Activated CD4-positive, alpha-beta T cell treated with anti-CD3 and anti-CD28 coated beads for 36 hours (primary cell): Measurements from ENCODE around the gene MED12L. TPM values are rescaled to one million over a fixed set of nuclear protein-coding genes. Genes with fewer than 3 reads are reported as not detected.

Source experiments
- ATAC-seq: fragments of 200-7000 bp; cut with Tn5 transposase; one replicate; pipeline ENCODE4 v1.10.0; 2021; ENCODE audit warnings: mild to moderate bottlenecking, moderate library complexity
- CTCF ChIA-PET: fragments of 350-600 bp; sonication (Branson Sonifier 250); formaldehyde crosslinking; loops from one replicate; lab custom pipeline; 2021; ENCODE audit warnings: antibody characterized with exemption; lab: Charles Lee
- POLR2A ChIA-PET: fragments of 350-600 bp; sonication (Branson Sonifier 250); formaldehyde crosslinking; loops from one replicate; lab custom pipeline; 2021; ENCODE audit warnings: antibody characterized with exemption, inconsistent platforms; lab: Charles Lee
- DNase-seq: peaks from one replicate; pipeline ENCODE4 v3.0.0-alpha.2; 2020
- H3K27ac Mint-ChIP-seq: one replicate; pipeline ENCODE4 v1.8.0; 2021; ENCODE audit warnings: mixed read lengths
- H3K27me3 Mint-ChIP-seq: one replicate; pipeline ENCODE4 v1.8.0; 2021; ENCODE audit warnings: mixed read lengths
- H3K36me3 Mint-ChIP-seq: one replicate; pipeline ENCODE4 v1.8.0; 2021; ENCODE audit warnings: low read depth, mixed read lengths
- H3K4me1 Mint-ChIP-seq: one replicate; pipeline ENCODE4 v1.8.0; 2021; ENCODE audit warnings: mixed read lengths
- H3K4me3 Mint-ChIP-seq: one replicate; pipeline ENCODE4 v1.8.0; 2021; ENCODE audit warnings: mild to moderate bottlenecking, moderate library complexity, mixed read lengths
- H3K9me3 Mint-ChIP-seq: one replicate; pipeline ENCODE4 v1.8.0; 2021; ENCODE audit warnings: low read depth, mixed read lengths
- intact Hi-C, 2 experiments: fragments of 100-400 bp; cut with DNase I in 1 of 2; cut with micrococcal nuclease in 1 of 2; formaldehyde crosslinking; loops; one replicate each; pipeline versions ENCODE4 v1.14.2 to v1.15.1; 2022 to 2024; cut with DNase I, micrococcal nuclease
- total RNA-seq, 2 experiments: library from RNA; stranded (reverse); gene quantifications; one replicate each; pipeline ENCODE4 v1.2.3, GENCODE V29; 2021

Gene MED12L
- total RNA-seq, 2 experiments from 2014 or later, result 2.4 to 3.0 TPM

GRCh38 chr3:151330379-151330778 lies 244.9 kb downstream of the MED12L start:
- peaks cover 11% of the 10 kb centered on the region for H3K27me3 Mint-ChIP-seq
- ChIA-PET CTCF (no interaction called here), POLR2A (no interaction called here)
- no peaks in the 10 kb centered on the region for H3K36me3 Mint-ChIP-seq
- no peak overlapping the region for H3K27ac Mint-ChIP-seq
- ATAC-seq, result no peak
- intact Hi-C loops, result no loop called here
- DNase-seq, result no peak
- no peaks in the 10 kb centered on the region for H3K9me3 Mint-ChIP-seq
- H3K4me1 Mint-ChIP-seq, result peaks cover 9% of the 10 kb centered on the region
- H3K4me3 Mint-ChIP-seq, result no peak overlapping the region

DNA sequence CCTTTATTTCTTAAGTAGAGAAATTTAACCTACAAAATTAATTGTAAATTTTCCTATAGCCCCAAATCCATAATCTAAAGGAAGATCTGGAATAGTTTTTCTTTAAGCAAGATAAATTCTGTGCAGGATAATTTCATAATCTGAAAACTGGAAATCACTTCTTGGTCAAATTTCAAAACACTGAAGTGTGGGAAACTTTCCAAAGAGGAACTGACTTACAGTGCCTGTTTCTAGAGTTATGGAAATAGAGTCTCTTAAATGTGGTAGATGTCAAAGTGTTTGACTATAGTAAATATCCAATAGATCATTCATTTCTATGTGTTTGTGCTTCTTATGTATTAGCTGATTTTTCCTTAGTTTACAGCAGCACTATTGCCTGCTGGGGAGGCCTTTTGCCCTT lies 245.4 kb downstream of the MED12L start:
- no peaks in the 10 kb centered on the region for H3K9me3 Mint-ChIP-seq
- ATAC-seq (no peak), DNase-seq (no peak)
- CTCF ChIA-PET, result interaction anchor here (1.1 kb wide), 1 partner anchor 48 kb away, joined by 3 read pairs; no protein-coding TSS in a partner anchor
- POLR2A ChIA-PET, result no interaction called here
- no peak overlapping the region for H3K4me3 Mint-ChIP-seq
- intact Hi-C loops, result no loop called here
- H3K4me1 Mint-ChIP-seq, result peaks cover 9% of the 10 kb centered on the region
- no peak overlapping the region for H3K27ac Mint-ChIP-seq
- peaks cover 11% of the 10 kb centered on the region for H3K27me3 Mint-ChIP-seq
- no peaks in the 10 kb centered on the region for H3K36me3 Mint-ChIP-seq

- intact Hi-C loops, result no loop called here
- DNase-seq (no peak), ATAC-seq (no peak)
- Mint-ChIP-seq H3K27me3 (peaks cover 8% of the 10 kb centered on the region), H3K9me3 (no peaks in the 10 kb centered on the region), H3K27ac (no peak overlapping the region), H3K4me3 (no peak overlapping the region), H3K36me3 (no peaks in the 10 kb centered on the region), H3K4me1 (peaks cover 9% of the 10 kb centered on the region)
- POLR2A ChIA-PET, result no interaction called here
- CTCF ChIA-PET, result interaction anchor here (1.1 to 1.3 kb wide), 2 partner anchors 9 to 49 kb away, joined by 3 to 4 read pairs; no protein-coding TSS in a partner anchor
Measured at GRCh38 chr3:151331696-151332095, 246.2 kb downstream of the MED12L start.

- intact Hi-C loops, result no loop called here
- CTCF ChIA-PET, result interaction anchor here (0.6 to 1.3 kb wide), 2 partner anchors 18 to 116 kb away, joined by 5 read pairs; no protein-coding TSS in a partner anchor
- H3K27me3 Mint-ChIP-seq, result peaks cover 8% of the 10 kb centered on the region
Measured at GRCh38 chr3:151345859-151346258, 260.4 kb downstream of the MED12L start.

GRCh38 chr3:151346292-151346691 lies 260.8 kb downstream of the MED12L start:
- ChIA-PET CTCF (interaction anchor here (0.6 to 1.3 kb wide), 3 partner anchors 19 to 117 kb away, joined by 3 to 5 read pairs (median 5); no protein-coding TSS in a partner anchor), POLR2A (interaction anchor here (0.6 kb wide), 1 partner anchor 118 kb away, joined by 3 read pairs; no protein-coding TSS in a partner anchor)
- Mint-ChIP-seq H3K27ac (no peak overlapping the region), H3K27me3 (peaks cover 11% of the 10 kb centered on the region), H3K4me1 (peaks cover 4% of the 10 kb centered on the region), H3K4me3 (no peak overlapping the region), H3K36me3 (no peaks in the 10 kb centered on the region), H3K9me3 (no peaks in the 10 kb centered on the region)
- DNase-seq, result no peak
- intact Hi-C loops, result no loop called here
- ATAC-seq, result no peak

More at GRCh38 chr3:151345859-151346258, 260.4 kb downstream of the MED12L start:
- H3K27ac Mint-ChIP-seq, result no peak overlapping the region
- DNase-seq (no peak), ATAC-seq (no peak)
- no peak overlapping the region for H3K4me3 Mint-ChIP-seq
- POLR2A ChIA-PET, result no interaction called here
- peaks cover 4% of the 10 kb centered on the region for H3K4me1 Mint-ChIP-seq
- no peaks in the 10 kb centered on the region for H3K36me3 Mint-ChIP-seq
- H3K9me3 Mint-ChIP-seq, result no peaks in the 10 kb centered on the region

- ATAC-seq, result no peak
- DNase-seq, result no peak
- intact Hi-C loops, result no loop called here
Measured at GRCh38 chr3:151347432-151347831, 262.0 kb downstream of the MED12L start.

DNA sequence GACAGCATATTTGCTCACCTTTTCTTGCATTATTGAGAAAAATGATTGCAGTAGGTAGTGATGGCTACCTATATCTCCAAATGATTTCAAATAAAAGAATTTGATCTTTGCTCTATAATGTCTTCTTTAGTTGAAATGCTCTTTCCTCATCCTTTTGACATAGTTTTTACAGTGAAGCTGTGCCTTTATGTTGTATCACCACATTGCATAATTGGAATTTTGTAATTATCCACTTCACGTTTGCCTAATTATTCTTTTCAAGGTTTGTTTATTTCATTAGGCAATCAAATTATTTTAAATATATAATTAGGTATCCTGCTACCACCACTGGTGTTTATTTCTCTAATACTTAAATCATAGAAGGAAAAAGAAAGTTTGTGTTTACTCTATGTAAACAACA lies 265.2 kb downstream of the MED12L start:
- POLR2A ChIA-PET, result no interaction called here
- H3K27me3 Mint-ChIP-seq, result peaks cover 16% of the 10 kb centered on the region
- intact Hi-C loops, result no loop called here
- no peaks in the 10 kb centered on the region for H3K36me3 Mint-ChIP-seq
- CTCF ChIA-PET, result interaction anchor here (0.6 kb wide), 1 partner anchor 318 kb away, joined by 5 read pairs; no protein-coding TSS in a partner anchor
- no peak overlapping the region for H3K4me3 Mint-ChIP-seq
- H3K4me1 Mint-ChIP-seq, result peaks cover 10% of the 10 kb centered on the region
- ATAC-seq (no peak), DNase-seq (no peak)
- no peaks in the 10 kb centered on the region for H3K9me3 Mint-ChIP-seq
- H3K27ac Mint-ChIP-seq, result no peak overlapping the region

More at GRCh38 chr3:151347432-151347831, 262.0 kb downstream of the MED12L start:
- CTCF ChIA-PET, result interaction anchor here (1.3 kb wide), 1 partner anchor 32 kb away, joined by 3 read pairs; no protein-coding TSS in a partner anchor
- Mint-ChIP-seq H3K9me3 (no peaks in the 10 kb centered on the region), H3K27me3 (peaks cover 13% of the 10 kb centered on the region), H3K4me3 (no peak overlapping the region), H3K27ac (no peak overlapping the region), H3K4me1 (peaks cover 10% of the 10 kb centered on the region), H3K36me3 (no peaks in the 10 kb centered on the region)
- POLR2A ChIA-PET, result no interaction called here

- CTCF ChIA-PET, result interaction anchor here (0.6 to 1.0 kb wide), 2 partner anchors 26 to 318 kb away, joined by 3 to 5 read pairs; no protein-coding TSS in a partner anchor
- no peak for ATAC-seq
Measured at GRCh38 chr3:151351219-151351618, 265.8 kb downstream of the MED12L start.

GRCh38 chr3:151351648-151352047 lies 266.2 kb downstream of the MED12L start:
- no peak overlapping the region for H3K27ac Mint-ChIP-seq
- ChIA-PET POLR2A (no interaction called here), CTCF (interaction anchor here (1.0 kb wide), 1 partner anchor 25 kb away, joined by 3 read pairs; no protein-coding TSS in a partner anchor)

More at GRCh38 chr3:151351219-151351618, 265.8 kb downstream of the MED12L start:
- POLR2A ChIA-PET, result no interaction called here
- no peaks in the 10 kb centered on the region for H3K36me3 Mint-ChIP-seq
- no peak overlapping the region for H3K4me3 Mint-ChIP-seq
- no peaks in the 10 kb centered on the region for H3K9me3 Mint-ChIP-seq
- intact Hi-C loops, result no loop called here
- H3K27me3 Mint-ChIP-seq, result peaks cover 16% of the 10 kb centered on the region
- H3K27ac Mint-ChIP-seq, result no peak overlapping the region
- H3K4me1 Mint-ChIP-seq, result peaks cover 10% of the 10 kb centered on the region
- no peak for DNase-seq

DNA sequence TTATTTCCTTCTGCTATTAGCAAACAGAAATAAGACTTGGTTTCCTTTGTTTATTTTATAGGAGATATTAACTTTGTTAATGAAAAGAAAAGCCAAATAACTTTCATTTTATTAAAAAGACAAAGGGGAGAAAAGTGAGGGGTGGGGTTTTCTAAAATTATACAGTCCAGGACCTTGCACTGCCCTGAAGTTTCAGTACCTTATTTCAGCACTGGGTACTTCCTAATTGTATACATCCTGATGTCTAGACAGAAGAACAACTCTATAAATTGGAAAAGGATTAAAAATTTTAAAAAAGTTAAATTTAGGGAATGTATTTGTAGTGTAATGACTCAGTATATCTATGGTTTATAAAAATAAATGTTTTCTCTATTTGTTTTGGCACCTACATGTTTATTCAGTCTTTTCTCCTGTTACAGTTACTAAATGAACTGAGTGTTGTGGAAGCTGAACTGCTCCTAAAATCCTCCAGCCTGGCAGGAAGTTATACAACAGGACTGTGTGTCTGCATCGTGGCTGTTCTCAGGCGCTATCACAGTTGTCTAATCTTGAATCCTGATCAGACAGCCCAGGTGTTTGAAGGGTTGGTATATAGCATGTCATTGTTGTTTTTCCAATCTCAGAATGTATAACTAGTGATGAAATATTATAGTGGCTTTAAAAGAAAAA lies 271.5 kb downstream of the MED12L start:
- CTCF ChIA-PET, result interaction anchor here (0.8 to 1.1 kb wide), 2 partner anchors 28 to 29 kb away, joined by 3 read pairs; no protein-coding TSS in a partner anchor
- ATAC-seq, result no peak
- intact Hi-C loops, result no loop called here

More at GRCh38 chr3:151351648-151352047, 266.2 kb downstream of the MED12L start:
- ATAC-seq (no peak), DNase-seq (no peak)
- no peaks in the 10 kb centered on the region for H3K36me3 Mint-ChIP-seq
- intact Hi-C loops, result no loop called here
- H3K4me3 Mint-ChIP-seq, result no peak overlapping the region
- no peaks in the 10 kb centered on the region for H3K9me3 Mint-ChIP-seq
- H3K27me3 Mint-ChIP-seq, result peaks cover 16% of the 10 kb centered on the region
- peaks cover 10% of the 10 kb centered on the region for H3K4me1 Mint-ChIP-seq

DNA sequence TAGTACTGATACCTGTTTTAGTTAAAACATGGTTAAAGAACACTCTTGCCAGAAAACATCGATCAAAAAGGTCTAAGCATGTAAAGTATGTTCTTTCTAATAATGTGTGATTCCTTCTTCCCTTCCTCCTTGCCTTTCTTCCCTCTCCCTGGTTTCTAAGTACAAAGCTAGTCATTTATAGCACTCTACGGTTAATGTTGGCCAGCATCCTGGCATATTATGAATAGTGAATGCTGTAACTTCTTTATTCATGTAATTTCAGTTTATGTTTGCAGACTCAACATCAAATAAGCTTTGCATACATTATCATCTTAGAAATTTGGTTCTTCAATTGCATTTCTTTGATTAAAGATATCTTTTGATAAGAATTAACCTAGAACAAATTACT lies 272.0 kb downstream of the MED12L start:
- no peak for ATAC-seq
- no peaks in the 10 kb centered on the region for H3K4me1 Mint-ChIP-seq
- no peaks in the 10 kb centered on the region for H3K9me3 Mint-ChIP-seq
- no peak overlapping the region for H3K27ac Mint-ChIP-seq
- H3K4me3 Mint-ChIP-seq, result no peak overlapping the region
- intact Hi-C loops, result no loop called here
- ChIA-PET CTCF (interaction anchor here (0.8 to 2.2 kb wide), 3 partner anchors 11 to 29 kb away, joined by 3 to 7 read pairs (median 3); no protein-coding TSS in a partner anchor), POLR2A (no interaction called here)
- H3K36me3 Mint-ChIP-seq, result no peaks in the 10 kb centered on the region
- no peak for DNase-seq
- H3K27me3 Mint-ChIP-seq, result peaks cover 6% of the 10 kb centered on the region

More for the DNA sequence above, 271.5 kb downstream of the MED12L start:
- Mint-ChIP-seq H3K4me1 (peaks cover 3% of the 10 kb centered on the region), H3K4me3 (no peak overlapping the region), H3K9me3 (no peaks in the 10 kb centered on the region), H3K27ac (no peak overlapping the region), H3K36me3 (no peaks in the 10 kb centered on the region), H3K27me3 (peaks cover 3% of the 10 kb centered on the region)
- DNase-seq, result no peak
- POLR2A ChIA-PET, result no interaction called here
